HepG2 (cell line): ENCODE results near the gene LDHB. TPM values are rescaled to one million over a fixed set of nuclear protein-coding genes. Genes with fewer than 3 reads are reported as not detected.

Source experiments
- ATAC-seq: fragments of 200-7000 bp; cut with Tn5 transposase; 3 replicates; pipeline ENCODE4 v1.9.1; 2020; ENCODE audit warnings: mild to moderate bottlenecking, moderate library complexity
- BruUV-seq: library from RNA; stranded (reverse); fragments of 400-500 nt; replicated peaks from 2 replicates; lab custom pipeline; 2021; lab: Mats Ljungman, UMichigan
- CTCF ChIA-PET: fragments of 300-600 bp; formaldehyde crosslinking; extraction: SDS; loops from one replicate; lab custom pipeline; 2021; ENCODE audit warnings: low total read pairs, inconsistent platforms, low intra/inter-chr PET ratio; lab: Yijun Ruan, JAX
- POLR2A ChIA-PET: fragments of 350-600 bp; sonication (Branson Sonifier 250); formaldehyde crosslinking; loops from one replicate; lab custom pipeline; 2020; ENCODE audit warnings: antibody characterized with exemption, inconsistent platforms; lab: Yijun Ruan, JAX
- DNase-seq: peaks from one replicate; pipeline ENCODE4 v3.0.0-alpha.2; 2015; ENCODE audit warnings: low spot score
- FAIRE-seq: peaks from 3 replicates; lab custom pipeline; 2011; peaks lifted over from hg19 to GRCh38; lab: Jason Lieb, UNC
- H2AFZ ChIP-seq: one replicate; pipeline ENCODE4 v1.6.1; 2011; ENCODE audit warnings: low read length, inconsistent platforms
- H3K27ac ChIP-seq: fragments of 300-600 bp; 3 replicates; pipeline ENCODE4 v1.8.0; 2011; ENCODE audit warnings: mixed run types, mild to moderate bottlenecking, mixed read lengths, low read length, inconsistent platforms; ENCODE audit not compliant: insufficient read depth; ENCODE audit errors: extremely low read length
- H3K27me3 ChIP-seq, 2 experiments: fragments of 200-600 bp in 1 of 2; 2 replicates in 1 of 2; 3 replicates in 1 of 2; pipeline versions ENCODE4 v1.6.0 to v1.8.0; 2011; ENCODE audit warnings: low read length in 2 of 2, mild to moderate bottlenecking in 2 of 2, moderate library complexity in 2 of 2, inconsistent platforms in 1 of 2; ENCODE audit not compliant: insufficient read depth in 2 of 2, control insufficient read depth in 1 of 2
- H3K36me3 ChIP-seq, 2 experiments: fragments of 200-600 bp in 1 of 2; replicated peaks in 1 of 2; 2 replicates in 1 of 2; 3 replicates in 1 of 2; pipeline versions ENCODE4 v1.5.1 to v1.8.0; 2011; ENCODE audit warnings: low read length in 2 of 2, inconsistent platforms in 1 of 2; ENCODE audit not compliant: insufficient read depth in 2 of 2, control insufficient read depth in 1 of 2
- H3K4me1 ChIP-seq: 2 replicates; pipeline ENCODE4 v1.5.1; 2012; ENCODE audit warnings: low read length, inconsistent platforms; ENCODE audit not compliant: insufficient read depth
- H3K4me2 ChIP-seq: 2 replicates; pipeline ENCODE4 v1.6.0; 2011; ENCODE audit warnings: low read depth, low read length, inconsistent platforms
- H3K4me3 ChIP-seq, 3 experiments: fragments of 200-600 bp in 1 of 3; sonication (generic), shearing (Covaris generic) in 1 of 3; replicated peaks in 1 of 3; 2 replicates each; pipeline ENCODE4 v1.5.1; 2011 to 2016; ENCODE audit warnings: low read length in 3 of 3, inconsistent platforms in 2 of 3, low read depth in 2 of 3, mild to moderate bottlenecking in 2 of 3, control low read depth in 1 of 3, mixed read lengths in 1 of 3; ENCODE audit not compliant: insufficient read depth in 1 of 3
- H3K79me2 ChIP-seq: one replicate; pipeline ENCODE4 v1.6.1; 2011; ENCODE audit warnings: low read length, inconsistent platforms; ENCODE audit not compliant: insufficient read depth
- H3K9ac ChIP-seq: 2 replicates; pipeline ENCODE4 v1.6.0; 2011; ENCODE audit warnings: mild to moderate bottlenecking, low read depth, low read length, inconsistent platforms; ENCODE audit not compliant: insufficient read depth
- H3K9me3 ChIP-seq: 2 replicates; pipeline ENCODE4 v1.5.1; 2012; ENCODE audit warnings: mild to moderate bottlenecking, low read length
- H4K20me1 ChIP-seq: 2 replicates; pipeline ENCODE4 v1.6.0; 2011; ENCODE audit warnings: inconsistent platforms, mild to moderate bottlenecking, low read length, moderate library complexity; ENCODE audit not compliant: insufficient read depth
- BRCA1 ChIP-seq: sonication (generic); formaldehyde crosslinking; IDR thresholded peaks from 2 replicates; pipeline ENCODE4 v1.4.0; 2020; ENCODE audit warnings: missing genetic modification reagents
- EED ChIP-seq: sonication (generic); formaldehyde crosslinking; IDR thresholded peaks from 2 replicates; pipeline ENCODE4 v1.5.0; 2020; ENCODE audit warnings: mild to moderate bottlenecking, missing genetic modification reagents
- ELF3 ChIP-seq: IDR thresholded peaks from 2 replicates; pipeline ENCODE4 v1.6.1; 2016; ENCODE audit warnings: missing genetic modification reagents, missing compliant biosample characterization
- HCFC1 ChIP-seq: fragments of 150-350 bp; IDR thresholded peaks from 2 replicates; pipeline ENCODE4 v1.6.1; 2014; ENCODE audit warnings: low read depth, low read length
- HMGXB3 ChIP-seq: sonication (generic); formaldehyde crosslinking; IDR thresholded peaks from 2 replicates; pipeline ENCODE4 v1.4.0; 2020; ENCODE audit warnings: missing genetic modification reagents, borderline replicate concordance
- HNRNPUL1 ChIP-seq: fragments of 200-400 bp; formaldehyde crosslinking; IDR thresholded peaks from 2 replicates; pipeline ENCODE4 v1.6.1; 2017; ENCODE audit warnings: low read depth, mild to moderate bottlenecking, low read length, moderate library complexity
- MIER2 ChIP-seq: IDR thresholded peaks from 2 replicates; pipeline ENCODE4 v1.6.1; 2016; ENCODE audit warnings: missing biosample characterization, missing genetic modification reagents
- SUZ12 ChIP-seq: fragments of 150-350 bp; IDR thresholded peaks from 2 replicates; pipeline ENCODE4 v1.6.1; 2014; ENCODE audit warnings: low read depth, low read length
- TBX2 ChIP-seq: sonication (generic); formaldehyde crosslinking; IDR thresholded peaks from 2 replicates; pipeline ENCODE4 v1.5.0; 2020; ENCODE audit warnings: missing genetic modification reagents, mild to moderate bottlenecking, borderline replicate concordance
- THAP8 ChIP-seq: sonication (generic); formaldehyde crosslinking; IDR thresholded peaks from 2 replicates; pipeline ENCODE4 v1.5.1; 2020; ENCODE audit warnings: missing genetic modification reagents, mild to moderate bottlenecking, borderline replicate concordance
- ZMYM3 ChIP-seq: sonication (generic); formaldehyde crosslinking; IDR thresholded peaks from 2 replicates; pipeline ENCODE4 v1.5.1; 2020; ENCODE audit warnings: mild to moderate bottlenecking, missing genetic modification reagents
- ZNF180 ChIP-seq: sonication (generic); formaldehyde crosslinking; IDR thresholded peaks from 2 replicates; pipeline ENCODE4 v1.4.0; 2020; ENCODE audit warnings: low read depth, missing genetic modification reagents, borderline replicate concordance
- ZNF687 ChIP-seq: sonication (generic); formaldehyde crosslinking; IDR thresholded peaks from 2 replicates; pipeline ENCODE4 v1.5.1; 2020; ENCODE audit warnings: mild to moderate bottlenecking, missing genetic modification reagents, moderate library complexity
- WGBS: methylation state at CpG from one replicate; pipeline ENCODE4 v1.1.6; 2017; ENCODE audit warnings: low lambda C conversion rate; 5-methylcytosine and 5-hydroxymethylcytosine counted together
- in situ Hi-C: cut with HindIII; loops from 2 replicates; pipeline ENCODE4 v1.10.0; 2017; ENCODE audit warnings: low pct_unique_long_range_greater_than_20kb; ENCODE audit not compliant: extremely low pct_ligation_motif_present
- intact Hi-C: fragments of 100-400 bp; cut with micrococcal nuclease; formaldehyde crosslinking; loops from one replicate; pipeline ENCODE4 v1.10.0; 2022; ENCODE audit not compliant: unreplicated experiment
- polyA plus RNA-seq, 8 experiments: library from polyadenylated mRNA; depleted of rRNA in 3 of 8; stranded (reverse) in 7 of 8; unstranded in 1 of 8; fragments of >200 nt; fragmentation: Illumina TruSeq in 4 of 8; extraction: Trizol in 4 of 8; gene quantifications; 2 replicates each; pipeline versions ENCODE4 v1.2.1 to v1.2.3, GENCODE V29; 2011 to 2016; ENCODE audit warnings: low read depth in 4 of 8, missing spikeins in 1 of 8, mixed read lengths in 1 of 8; ENCODE audit not compliant: insufficient read depth in 1 of 8
- total RNA-seq, 5 experiments: library from RNA; depleted of rRNA; stranded (reverse); fragments of >200 nt; fragmentation: Illumina TruSeq; extraction: Trizol; gene quantifications; 2 replicates each; pipeline ENCODE4 v1.2.3, GENCODE V29; 2016; ENCODE audit warnings: low read depth in 1 of 5
- TF ChIP-seq, protein P1 (sequence below): sonication (generic); formaldehyde crosslinking; IDR thresholded peaks from 2 replicates; pipeline ENCODE4 v1.5.0; 2020; ENCODE audit warnings: mild to moderate bottlenecking, missing genetic modification reagents

The LDHB gene
- total and polyA plus RNA-seq, 2 of the 13 experiments (the other 11 are each of a cell fraction or from before 2014, with no cell fraction given), result 0.08 TPM; not detected in 1

GRCh38 chr12:21677622-21678277 lies 20.1 kb upstream of the LDHB start:
- ChIA-PET CTCF (no interaction called here), POLR2A (no interaction called here)
- in situ Hi-C loops (loop anchor here (25.0 kb wide), 1 partner anchor 365 kb away; no protein-coding TSS in a partner anchor), intact Hi-C loops (no loop called here)
- DNase-seq (no peak), ATAC-seq (no peak), FAIRE-seq (no peak)
- Histone ChIP-seq H4K20me1 (no peaks in the 10 kb centered on the region), H3K36me3 (no peaks in the 10 kb centered on the region), H3K4me3 (no peak overlapping the region), H3K27ac (no peak overlapping the region), H3K9ac (no peak overlapping the region), H3K9me3 (no peaks in the 10 kb centered on the region), H2AFZ (no peak overlapping the region), H3K79me2 (no peaks in the 10 kb centered on the region), H3K4me2 (no peak overlapping the region), H3K27me3 (no peaks in the 10 kb centered on the region; a peak in 1 of 5 replicates), H3K4me1 (no peaks in the 10 kb centered on the region)
- BruUV-seq, result no TSS peak
- TF ChIP-seq EED (CRISPR knock-in tag), result no peak
- no peak for TF ChIP-seq ZMYM3 (CRISPR knock-in tag)
- no peak for TF ChIP-seq SUZ12
- no peak for TF ChIP-seq MIER2 (CRISPR knock-in tag)
- TF ChIP-seq, protein P1, sequence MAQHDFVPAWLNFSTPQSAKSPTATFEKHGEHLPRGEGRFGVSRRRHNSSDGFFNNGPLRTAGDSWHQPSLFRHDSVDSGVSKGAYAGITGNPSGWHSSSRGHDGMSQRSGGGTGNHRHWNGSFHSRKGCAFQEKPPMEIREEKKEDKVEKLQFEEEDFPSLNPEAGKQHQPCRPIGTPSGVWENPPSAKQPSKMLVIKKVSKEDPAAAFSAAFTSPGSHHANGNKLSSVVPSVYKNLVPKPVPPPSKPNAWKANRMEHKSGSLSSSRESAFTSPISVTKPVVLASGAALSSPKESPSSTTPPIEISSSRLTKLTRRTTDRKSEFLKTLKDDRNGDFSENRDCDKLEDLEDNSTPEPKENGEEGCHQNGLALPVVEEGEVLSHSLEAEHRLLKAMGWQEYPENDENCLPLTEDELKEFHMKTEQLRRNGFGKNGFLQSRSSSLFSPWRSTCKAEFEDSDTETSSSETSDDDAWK, result no peak
- TF ChIP-seq ELF3 (CRISPR knock-in tag), result no peak
- no peak for TF ChIP-seq ZNF180 (CRISPR knock-in tag)
- no peak for TF ChIP-seq ZNF687 (CRISPR knock-in tag)
- no peak for TF ChIP-seq HMGXB3 (CRISPR knock-in tag)
- TF ChIP-seq HNRNPUL1, result no peak
- TF ChIP-seq HCFC1, result no peak
- no peak for TF ChIP-seq BRCA1 (CRISPR knock-in tag)
- no peak for TF ChIP-seq THAP8 (CRISPR knock-in tag)
- TF ChIP-seq TBX2 (CRISPR knock-in tag), result no peak
- 19% methylated on average over 7 of the region's 7 CpGs for WGBS
